C4-2B (cell line): Measurements from ENCODE around the gene ANKRD18A.

ENCODE experiments used
- H3K27ac ChIP-seq: fragments of 450-650 bp; 2 replicates; pipeline ENCODE4 v1.5.1; 2017
- ZFX ChIP-seq: fragments of 450-650 bp; IDR thresholded peaks from 2 replicates; pipeline ENCODE4 v1.6.1; 2017
- TF ChIP-seq, protein P1 (sequence below): fragments of 450-650 bp; conservative IDR thresholded peaks from 2 replicates; pipeline ENCODE4 v1.5.1; 2017; ENCODE audit warnings: mild to moderate bottlenecking

Gene ANKRD18A

DNA sequence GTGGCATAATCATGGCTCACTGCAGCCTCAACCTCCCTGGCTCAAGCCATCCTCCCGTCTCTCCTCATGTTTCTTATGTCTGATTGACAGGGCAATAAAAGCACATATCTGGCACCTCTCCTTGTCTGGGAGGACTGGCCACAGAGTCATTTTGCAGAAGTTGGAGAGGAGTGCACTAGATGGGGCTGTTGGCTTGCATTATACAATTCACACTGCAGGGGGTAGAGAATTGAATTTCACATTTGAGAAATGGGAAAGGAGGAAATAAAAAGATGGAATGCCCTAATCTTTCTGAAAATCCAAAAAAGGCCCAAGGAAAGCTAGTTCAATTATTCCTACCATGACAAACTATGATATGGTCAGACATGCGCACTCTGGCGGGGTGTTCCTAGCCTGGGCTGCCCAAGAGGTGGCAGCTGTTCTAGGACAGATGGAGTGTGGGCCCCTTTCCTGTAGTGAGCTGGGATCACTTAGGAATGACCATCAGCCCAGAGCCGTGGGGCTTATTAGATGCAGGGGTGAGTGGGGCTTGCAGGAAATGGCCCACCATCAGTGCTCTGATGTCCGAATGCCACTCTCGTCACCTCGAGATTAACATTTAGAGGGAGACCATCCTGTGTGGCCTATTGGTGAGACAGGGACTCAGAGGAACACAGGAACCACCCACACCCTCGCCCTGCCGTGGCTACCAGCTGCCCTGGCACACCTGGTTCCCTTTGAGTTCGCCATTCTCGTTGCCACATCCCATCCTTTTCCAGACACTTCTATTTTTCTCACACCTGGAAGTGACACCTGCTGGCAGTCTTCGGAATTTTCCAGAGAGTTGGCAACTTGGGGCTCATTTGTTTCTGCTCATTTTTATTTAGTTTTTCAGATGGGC, 21.8 kb upstream of the ANKRD18A start:
- H3K27ac ChIP-seq = no peak overlapping the region
- no peak for TF ChIP-seq ZFX
- TF ChIP-seq, protein P1, sequence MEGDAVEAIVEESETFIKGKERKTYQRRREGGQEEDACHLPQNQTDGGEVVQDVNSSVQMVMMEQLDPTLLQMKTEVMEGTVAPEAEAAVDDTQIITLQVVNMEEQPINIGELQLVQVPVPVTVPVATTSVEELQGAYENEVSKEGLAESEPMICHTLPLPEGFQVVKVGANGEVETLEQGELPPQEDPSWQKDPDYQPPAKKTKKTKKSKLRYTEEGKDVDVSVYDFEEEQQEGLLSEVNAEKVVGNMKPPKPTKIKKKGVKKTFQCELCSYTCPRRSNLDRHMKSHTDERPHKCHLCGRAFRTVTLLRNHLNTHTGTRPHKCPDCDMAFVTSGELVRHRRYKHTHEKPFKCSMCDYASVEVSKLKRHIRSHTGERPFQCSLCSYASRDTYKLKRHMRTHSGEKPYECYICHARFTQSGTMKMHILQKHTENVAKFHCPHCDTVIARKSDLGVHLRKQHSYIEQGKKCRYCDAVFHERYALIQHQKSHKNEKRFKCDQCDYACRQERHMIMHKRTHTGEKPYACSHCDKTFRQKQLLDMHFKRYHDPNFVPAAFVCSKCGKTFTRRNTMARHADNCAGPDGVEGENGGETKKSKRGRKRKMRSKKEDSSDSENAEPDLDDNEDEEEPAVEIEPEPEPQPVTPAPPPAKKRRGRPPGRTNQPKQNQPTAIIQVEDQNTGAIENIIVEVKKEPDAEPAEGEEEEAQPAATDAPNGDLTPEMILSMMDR = peak; percentile 75

DNA sequence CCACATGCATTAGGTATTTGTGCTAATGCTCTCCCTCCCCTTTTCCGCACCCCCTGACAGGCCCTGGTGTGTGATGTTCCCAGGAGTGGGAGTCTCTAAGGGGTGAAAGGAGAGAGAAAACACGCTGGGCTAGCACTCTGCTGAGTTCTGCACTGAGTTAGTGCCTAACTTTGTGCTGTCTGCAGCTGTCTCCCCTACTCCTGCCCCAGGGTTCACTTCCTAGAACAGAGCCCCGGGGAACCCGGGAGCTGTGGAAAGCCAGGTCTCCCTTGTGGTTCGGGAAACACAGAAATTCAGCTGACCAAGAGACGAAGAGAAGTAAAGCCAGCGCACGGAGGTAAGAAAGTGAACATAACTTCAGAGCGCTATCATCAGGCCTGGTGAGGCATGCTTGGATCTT, 20.7 kb upstream of the ANKRD18A start:
- TF ChIP-seq, protein P1 = no peak
- no peak for TF ChIP-seq ZFX
- no peak overlapping the region for H3K27ac ChIP-seq

DNA sequence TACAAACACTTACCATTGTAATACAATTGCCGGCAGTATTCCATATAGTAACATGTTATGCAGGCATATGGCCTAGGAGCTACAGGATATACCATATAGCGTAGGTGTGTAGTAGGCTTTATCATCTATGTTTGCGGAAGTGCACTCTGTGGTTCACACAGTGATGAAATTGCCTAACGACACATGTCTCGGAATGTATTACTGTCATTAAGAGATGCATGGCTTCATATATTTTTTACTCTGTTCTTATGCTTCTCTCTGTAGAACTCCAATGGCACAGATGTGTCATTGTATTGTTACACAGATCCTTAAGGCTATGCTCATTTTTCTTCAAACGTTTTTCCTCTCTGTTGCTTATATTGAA, 19.2 kb upstream of the ANKRD18A start:
- H3K27ac ChIP-seq = no peak overlapping the region
- TF ChIP-seq, protein P1 = no peak
- no peak for TF ChIP-seq ZFX

DNA sequence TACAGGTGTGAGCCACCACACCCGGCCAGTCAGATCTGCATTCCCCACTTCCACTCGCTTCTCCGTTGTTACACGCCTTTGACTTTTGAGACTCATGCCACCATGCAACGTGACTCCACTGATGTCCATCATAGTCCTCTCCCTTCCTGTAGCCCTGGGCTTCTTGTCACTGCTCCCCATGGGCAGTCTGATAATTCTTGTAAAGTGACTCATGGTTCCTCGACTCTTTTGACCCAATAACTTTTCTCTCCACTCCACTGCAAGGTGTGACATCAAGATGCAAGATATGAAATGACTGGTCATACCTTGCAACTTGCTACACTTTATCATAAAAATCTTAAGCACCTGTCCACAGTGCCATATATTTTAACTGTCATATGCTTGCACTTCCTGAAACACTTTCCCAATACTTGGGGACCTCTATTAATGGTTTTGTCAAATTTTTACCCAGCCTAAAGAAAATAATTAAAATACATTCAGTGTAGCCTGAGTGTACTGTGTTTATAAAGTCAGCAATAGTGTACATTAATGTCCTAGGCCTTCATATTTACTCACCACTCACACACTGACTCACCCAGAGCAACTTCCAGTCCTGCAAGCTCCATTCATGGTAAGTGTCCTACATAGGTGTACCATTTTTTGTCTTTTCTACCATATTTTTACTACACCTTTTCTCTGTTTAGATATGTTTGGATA, 18.6 kb upstream of the ANKRD18A start:
- TF ChIP-seq, protein P1 = no peak
- H3K27ac ChIP-seq = no peak overlapping the region

DNA sequence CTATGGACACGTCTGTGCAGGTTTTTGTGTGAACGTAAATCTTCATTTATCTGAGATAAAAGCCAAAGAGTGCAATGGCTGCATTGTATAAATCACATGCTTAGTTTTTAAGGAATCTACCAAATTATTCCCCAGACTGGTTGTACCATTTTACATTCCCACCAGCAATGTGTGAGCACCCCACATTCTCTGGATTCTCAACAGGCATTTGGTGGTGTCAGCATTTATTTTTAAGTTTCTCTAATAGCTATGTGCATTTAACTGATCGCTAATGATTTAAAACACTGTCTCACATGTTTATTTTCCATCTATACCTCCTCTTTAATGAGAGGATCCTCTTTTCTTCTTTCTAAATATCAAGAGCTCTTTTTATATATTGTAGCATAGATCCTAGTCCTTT, 13.9 kb upstream of the ANKRD18A start:
- TF ChIP-seq, protein P1 = no peak
- TF ChIP-seq ZFX = no peak
- no peak overlapping the region; the same call in 1 of the 2 replicates for H3K27ac ChIP-seq

DNA sequence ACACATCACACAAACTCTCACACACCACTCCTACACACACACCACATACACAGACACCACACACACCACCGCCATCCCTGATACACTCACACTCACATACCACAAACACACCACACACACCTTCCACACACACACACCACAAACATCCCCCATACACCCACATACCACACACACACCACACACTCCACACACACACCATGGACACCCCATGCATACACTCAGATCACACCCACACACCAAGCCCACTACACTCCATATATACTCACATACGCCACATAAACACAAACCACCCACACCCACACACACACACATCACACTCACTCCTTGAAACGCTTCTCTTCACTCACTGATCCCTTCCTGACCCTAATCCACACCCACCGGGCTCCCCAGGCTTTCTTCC, 9.1 kb upstream of the ANKRD18A start:
- no peak overlapping the region for H3K27ac ChIP-seq
- TF ChIP-seq ZFX = no peak
- TF ChIP-seq, protein P1 = no peak

DNA sequence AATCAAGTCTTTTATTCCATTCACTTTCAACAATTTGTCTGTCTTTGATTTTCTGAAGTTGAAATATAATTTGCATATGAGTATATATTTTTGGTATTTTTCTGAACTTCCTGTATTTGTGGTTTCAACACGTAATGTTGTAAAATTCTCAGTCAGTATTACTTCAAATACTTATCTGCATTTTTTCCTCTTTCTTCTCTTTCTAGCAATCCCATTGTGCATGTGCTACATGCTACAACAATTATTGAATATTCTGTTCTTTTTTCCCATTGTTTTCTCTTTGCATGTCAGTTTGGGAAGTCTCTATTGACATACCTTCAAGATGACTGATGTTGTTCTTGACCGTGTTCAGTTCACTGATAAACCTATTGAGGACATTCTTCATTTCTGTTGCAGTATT, 5.6 kb upstream of the ANKRD18A start:
- TF ChIP-seq ZFX = no peak
- TF ChIP-seq, protein P1 = no peak
- no peak overlapping the region for H3K27ac ChIP-seq
